PC-3 (cell line): ENCODE results near the gene GAL.
"Not testable (repeated sequence)": the region's sequence is repeated elsewhere in the genome, so short reads cannot be mapped to it uniquely, and the experiment has no call there.

Source experiments
- CTCF ChIP-seq: fragments of 300-600 bp; sonication (generic); conservative IDR thresholded peaks from 2 replicates; pipeline ENCODE4 v1.5.1; 2017; ENCODE audit warnings: antibody characterized with exemption, low read depth, mild to moderate bottlenecking, low read length
- EZH2phosphoT487 ChIP-seq: fragments of 300-600 bp; sonication (generic); IDR thresholded peaks from 2 replicates; pipeline ENCODE4 v1.6.1; 2018; ENCODE audit warnings: mild to moderate bottlenecking, antibody characterized with exemption, low read length, borderline replicate concordance

- TF ChIP-seq CTCF, EZH2phosphoT487: not testable (repeated sequence)
Observed at GRCh38 chr11:68635883-68636282, 48.5 kb upstream of the GAL start.
